Measurements from ENCODE around the gene FASN.

FASN gene

GRCh38 chr17:82051776-82052637, 46.0 kb downstream of the FASN start, which contains the start of the genes GPS1 and RFNG:
Gene GPS1, plus strand, starts transcription at chr17:82051898. Its CDS starts 34 bp downstream, at chr17:82051932.
Gene RFNG, minus strand, starts transcription at chr17:82051811. Its CDS starts 45 bp downstream, at chr17:82051766.
- H3K18ac ChIP-seq (ENCODE audit: low read depth in 1 of 2, low read length in 2 of 2) = peak within 1 kb of the TSS; percentile 57 to 86
- H2BK120ac ChIP-seq (ENCODE audit: low read depth, low read length) = peak within 1 kb of the TSS; percentile 83
- H2BK5ac ChIP-seq (ENCODE audit: low read depth, low read length, poor library complexity, severe bottlenecking) = no peak within 1 kb of the TSS
- peak within 1 kb of the TSS; percentile 85 to 89 for H3K4me3 ChIP-seq (ENCODE audit: insufficient read depth in 1 of 2, low read depth in 1 of 2, low read length in 2 of 2)
- H2BK15ac ChIP-seq (ENCODE audit: low read depth, poor library complexity, severe bottlenecking) = peak within 1 kb of the TSS; percentile 23
- peak; percentile 54 for DNase-seq
- 1% methylated on average over 49 of the region's 94 CpGs for WGBS
- peak within 1 kb of the TSS; percentile 89 for H3K9ac ChIP-seq (ENCODE audit: low read length)
- H3K4me2 ChIP-seq (ENCODE audit: low read length, poor library complexity, severe bottlenecking) = peak within 1 kb of the TSS; percentile 88
- peak within 1 kb of the TSS in 1 of 2 experiments; percentile 96 for H2BK12ac ChIP-seq (ENCODE audit: low read length in 2 of 2)
- peaks cover 41% of the 10 kb centered on the region for H3K4me1 ChIP-seq (ENCODE audit: control insufficient read depth, insufficient read depth, low read depth, low read length)
- peaks cover 53% of the 10 kb centered on the region for H3K79me1 ChIP-seq (replicated peaks; ENCODE audit: low read length, poor library complexity, severe bottlenecking)
- H3K27ac ChIP-seq (ENCODE audit: low read length, poor library complexity, severe bottlenecking) = no peak within 1 kb of the TSS
- peak within 1 kb of the TSS in 1 of 2 experiments; percentile 92 for H3K23ac ChIP-seq (ENCODE audit: low read length in 2 of 2)
- H4K91ac ChIP-seq (ENCODE audit: low read length) = peak within 1 kb of the TSS; percentile 23
- H4K8ac ChIP-seq (ENCODE audit: low read length) = peak within 1 kb of the TSS; percentile 78
- no peaks in the 10 kb centered on the region for H3K27me3 ChIP-seq (ENCODE audit: control insufficient read depth in 1 of 2, insufficient read depth in 1 of 2, low read length in 2 of 2)
- peak within 1 kb of the TSS; percentile 81 for H2AK5ac ChIP-seq (ENCODE audit: low read length, severe bottlenecking)
- H3K4ac ChIP-seq (ENCODE audit: low read depth in 1 of 2, low read length in 2 of 2) = peak within 1 kb of the TSS; percentile 50 to 87
- peak within 1 kb of the TSS; percentile 78 for H2AFZ ChIP-seq (ENCODE audit: low read depth, low read length)
- peaks cover 65 to 79% of the 10 kb centered on the region in 2 experiments for H3K36me3 ChIP-seq (ENCODE audit: control insufficient read depth in 1 of 2, insufficient read depth in 2 of 2, low read depth in 1 of 2, low read length in 2 of 2)
- no peaks in the 10 kb centered on the region for H3K9me3 ChIP-seq (ENCODE audit: control insufficient read depth, low read length)
- peak within 1 kb of the TSS in 1 of 2 experiments; percentile 93 for H3K14ac ChIP-seq (ENCODE audit: low read length in 2 of 2)

GRCh38 chr17:82050761-82051641, 47.0 kb downstream of the FASN start:
- H2BK120ac ChIP-seq (ENCODE audit: low read depth, low read length) = peak overlapping the region; percentile 83
- H2AFZ ChIP-seq (ENCODE audit: low read depth, low read length) = no peak overlapping the region
- H3K4me3 ChIP-seq (ENCODE audit: insufficient read depth in 1 of 2, low read depth in 1 of 2, low read length in 2 of 2) = peak overlapping the region; percentile 83 to 89
- H3K14ac ChIP-seq (ENCODE audit: low read length in 2 of 2) = peak overlapping the region in 1 of 2 experiments; percentile 93
- peak overlapping the region; percentile 62 for H3K4me2 ChIP-seq (ENCODE audit: low read length, poor library complexity, severe bottlenecking)
- peak overlapping the region in 1 of 2 experiments; percentile 96 for H2BK12ac ChIP-seq (ENCODE audit: low read length in 2 of 2)
- DNase-seq = no peak
- H2BK5ac ChIP-seq (ENCODE audit: low read depth, low read length, poor library complexity, severe bottlenecking) = no peak overlapping the region
- 29% methylated on average over 52 of the region's 79 CpGs for WGBS
- H3K79me1 ChIP-seq (replicated peaks; ENCODE audit: low read length, poor library complexity, severe bottlenecking) = peaks cover 49% of the 10 kb centered on the region
- H3K23ac ChIP-seq (ENCODE audit: low read length in 2 of 2) = peak overlapping the region in 1 of 2 experiments; percentile 92
- H3K18ac ChIP-seq (ENCODE audit: low read depth in 1 of 2, low read length in 2 of 2) = peak overlapping the region in 1 of 2 experiments; percentile 86
- H2AK5ac ChIP-seq (ENCODE audit: low read length, severe bottlenecking) = peak overlapping the region; percentile 81
- peak overlapping the region; percentile 78 for H4K8ac ChIP-seq (ENCODE audit: low read length)
- peaks cover 62 to 79% of the 10 kb centered on the region in 2 experiments for H3K36me3 ChIP-seq (ENCODE audit: control insufficient read depth in 1 of 2, insufficient read depth in 2 of 2, low read depth in 1 of 2, low read length in 2 of 2)
- H3K4ac ChIP-seq (ENCODE audit: low read depth in 1 of 2, low read length in 2 of 2) = peak overlapping the region; percentile 50 to 87
- peak overlapping the region; percentile 23 for H4K91ac ChIP-seq (ENCODE audit: low read length)
- H3K27ac ChIP-seq (ENCODE audit: low read length, poor library complexity, severe bottlenecking) = no peak overlapping the region
- H3K4me1 ChIP-seq (ENCODE audit: control insufficient read depth, insufficient read depth, low read depth, low read length) = peaks cover 41% of the 10 kb centered on the region
- H2BK15ac ChIP-seq (ENCODE audit: low read depth, poor library complexity, severe bottlenecking) = no peak overlapping the region
- H3K9ac ChIP-seq (ENCODE audit: low read length) = peak overlapping the region; percentile 89
- no peaks in the 10 kb centered on the region for H3K9me3 ChIP-seq (ENCODE audit: control insufficient read depth, low read length)
- no peaks in the 10 kb centered on the region for H3K27me3 ChIP-seq (ENCODE audit: control insufficient read depth in 1 of 2, insufficient read depth in 1 of 2, low read length in 2 of 2)

DNA sequence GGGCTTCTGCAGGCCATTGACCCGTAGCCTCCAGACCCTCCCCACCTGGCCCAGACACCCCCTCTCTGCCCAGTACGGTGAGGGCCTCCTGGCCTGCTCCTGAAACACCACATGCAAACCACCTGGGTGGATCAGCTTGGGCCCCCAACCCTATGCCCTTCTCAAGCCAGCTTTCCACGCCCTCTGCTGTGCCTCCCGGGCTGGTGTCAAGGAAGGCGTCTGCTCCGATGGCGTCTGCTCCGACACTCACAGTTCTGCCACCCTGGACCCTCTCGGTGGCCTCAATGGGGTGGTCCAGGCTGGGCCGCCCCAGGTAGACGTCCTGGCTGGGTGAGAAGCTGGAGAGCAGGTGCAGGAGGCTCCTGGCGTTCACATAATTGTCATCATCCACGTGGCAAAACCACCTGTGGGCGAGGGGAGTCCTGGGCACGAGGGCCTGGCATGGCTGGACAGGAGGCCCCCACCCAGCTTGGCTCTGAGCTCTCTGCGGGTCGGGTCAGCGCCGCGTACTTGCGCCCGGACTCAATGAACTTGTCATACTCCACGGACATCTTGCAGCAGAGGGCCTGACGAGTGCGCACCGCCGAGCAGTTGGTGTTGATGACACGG, 47.8 kb downstream of the FASN start:
- peaks cover 57 to 73% of the 10 kb centered on the region in 2 experiments for H3K36me3 ChIP-seq (ENCODE audit: control insufficient read depth in 1 of 2, insufficient read depth in 2 of 2, low read depth in 1 of 2, low read length in 2 of 2)
- no peaks in the 10 kb centered on the region for H3K9me3 ChIP-seq (ENCODE audit: control insufficient read depth, low read length)
- H2AK5ac ChIP-seq (ENCODE audit: low read length, severe bottlenecking) = peak overlapping the region; percentile 81
- H3K27ac ChIP-seq (ENCODE audit: low read length, poor library complexity, severe bottlenecking) = no peak overlapping the region
- DNase-seq = no peak
- no peak overlapping the region for H4K91ac ChIP-seq (ENCODE audit: low read length)
- peak overlapping the region; percentile 83 to 89 for H3K4me3 ChIP-seq (ENCODE audit: insufficient read depth in 1 of 2, low read depth in 1 of 2, low read length in 2 of 2)
- no peak overlapping the region for H2BK5ac ChIP-seq (ENCODE audit: low read depth, low read length, poor library complexity, severe bottlenecking)
- H3K23ac ChIP-seq (ENCODE audit: low read length in 2 of 2) = peak overlapping the region in 1 of 2 experiments; percentile 92
- H2BK12ac ChIP-seq (ENCODE audit: low read length in 2 of 2) = peak overlapping the region in 1 of 2 experiments; percentile 96
- peak overlapping the region in 1 of 2 experiments; percentile 93 for H3K14ac ChIP-seq (ENCODE audit: low read length in 2 of 2)
- H3K9ac ChIP-seq (ENCODE audit: low read length) = peak overlapping the region; percentile 89
- no peak overlapping the region for H2BK15ac ChIP-seq (ENCODE audit: low read depth, poor library complexity, severe bottlenecking)
- peak overlapping the region; percentile 62 for H3K4me2 ChIP-seq (ENCODE audit: low read length, poor library complexity, severe bottlenecking)
- no peak overlapping the region for H2AFZ ChIP-seq (ENCODE audit: low read depth, low read length)
- WGBS = 95% methylated on average over 28 of the region's 28 CpGs
- no peak overlapping the region for H3K18ac ChIP-seq (ENCODE audit: low read depth in 1 of 2, low read length in 2 of 2)
- no peak overlapping the region for H2BK120ac ChIP-seq (ENCODE audit: low read depth, low read length)
- H3K4ac ChIP-seq (ENCODE audit: low read depth in 1 of 2, low read length in 2 of 2) = peak overlapping the region in 1 of 2 experiments; percentile 87
- peaks cover 36% of the 10 kb centered on the region for H3K4me1 ChIP-seq (ENCODE audit: control insufficient read depth, insufficient read depth, low read depth, low read length)
- H4K8ac ChIP-seq (ENCODE audit: low read length) = no peak overlapping the region
- H3K27me3 ChIP-seq (ENCODE audit: control insufficient read depth in 1 of 2, insufficient read depth in 1 of 2, low read length in 2 of 2) = no peaks in the 10 kb centered on the region
- peaks cover 43% of the 10 kb centered on the region for H3K79me1 ChIP-seq (replicated peaks; ENCODE audit: low read length, poor library complexity, severe bottlenecking)

Data from mesenchymal stem cell (in vitro differentiated cells and primary cell).